OCI-LY7 (cell line): ENCODE results near the gene ROBO3. TPM values are rescaled to one million over a fixed set of nuclear protein-coding genes. Genes with fewer than 3 reads are reported as not detected.
A peak's percentile ranks its signal among the peaks of the same experiment; 100 is the strongest.

ENCODE experiments used
- BruUV-seq: library from RNA; stranded (reverse); fragments of 400-500 nt; replicated peaks from 2 replicates; lab custom pipeline; 2021; lab: Mats Ljungman, UMichigan
- CTCF ChIA-PET: fragments of 300-600 bp; sonication (Branson Sonifier 250); formaldehyde crosslinking; loops from one replicate; lab custom pipeline; 2022; ENCODE audit warnings: antibody characterized with exemption; ENCODE audit not compliant: unreplicated experiment; lab: Charles Lee
- POLR2A ChIA-PET: fragments of 300-600 bp; sonication (Branson Sonifier 250); formaldehyde crosslinking; loops from one replicate; lab custom pipeline; 2022; ENCODE audit warnings: antibody characterized with exemption; lab: Charles Lee
- DNase-seq: peaks from one replicate; pipeline ENCODE4 v3.0.0-alpha.2; 2015; ENCODE audit warnings: low spot score
- H2AFZ ChIP-seq: fragments of 200-600 bp; sonication (generic), shearing (Covaris generic); 2 replicates; pipeline ENCODE4 v1.6.1; 2014; ENCODE audit warnings: mild to moderate bottlenecking, antibody characterized with exemption, low read length, moderate library complexity
- H3K27ac ChIP-seq: fragments of 200-600 bp; sonication (generic); 2 replicates; pipeline ENCODE4 v1.5.1; 2014; ENCODE audit warnings: mixed run types, low read depth, mild to moderate bottlenecking, moderate library complexity, low read length, inconsistent platforms; ENCODE audit not compliant: poor library complexity, severe bottlenecking
- H3K36me3 ChIP-seq: fragments of 200-600 bp; sonication (generic); 2 replicates; pipeline ENCODE4 v1.6.1; 2014; ENCODE audit warnings: mild to moderate bottlenecking, antibody characterized with exemption, low read length, moderate library complexity, mixed read lengths; ENCODE audit not compliant: insufficient read depth
- H3K4me1 ChIP-seq: fragments of 200-600 bp; sonication (generic); 2 replicates; pipeline ENCODE4 v1.5.1; 2014; ENCODE audit warnings: mild to moderate bottlenecking, low read length; ENCODE audit not compliant: insufficient read depth, poor library complexity, severe bottlenecking
- H3K4me2 ChIP-seq: fragments of 200-600 bp; sonication (generic); 2 replicates; pipeline ENCODE4 v1.6.1; 2014; ENCODE audit warnings: mild to moderate bottlenecking, low read length
- H3K4me3 ChIP-seq: fragments of 200-600 bp; sonication (generic); 2 replicates; pipeline ENCODE4 v1.5.1; 2014; ENCODE audit warnings: mild to moderate bottlenecking, low read depth, low read length; ENCODE audit not compliant: poor library complexity, severe bottlenecking
- H3K79me2 ChIP-seq: fragments of 200-600 bp; sonication (generic); 2 replicates; pipeline ENCODE4 v1.6.1; 2016; ENCODE audit warnings: low read depth, mild to moderate bottlenecking, low read length, moderate library complexity, mixed read lengths; ENCODE audit not compliant: insufficient read depth
- H3K9me2 ChIP-seq: fragments of 200-600 bp; sonication (generic); 2 replicates; pipeline ENCODE4 v1.6.1; 2016; ENCODE audit warnings: mild to moderate bottlenecking, low read length, mixed read lengths; ENCODE audit not compliant: insufficient read depth
- H3K9me3 ChIP-seq: fragments of 200-600 bp; sonication (generic); 2 replicates; pipeline ENCODE4 v1.6.1; 2014; ENCODE audit warnings: mild to moderate bottlenecking, mixed run types, low read length, mixed read lengths
- H4K20me1 ChIP-seq: fragments of 200-600 bp; sonication (generic); 2 replicates; pipeline ENCODE4 v1.6.1; 2014; ENCODE audit warnings: mild to moderate bottlenecking, antibody characterized with exemption, low read length, moderate library complexity, mixed read lengths; ENCODE audit not compliant: insufficient read depth
- CTCF ChIP-seq: fragments of 200-600 bp; sonication (generic); conservative IDR thresholded peaks from 2 replicates; pipeline ENCODE4 v1.5.1; 2014; ENCODE audit warnings: mild to moderate bottlenecking, antibody characterized with exemption, low read length, moderate library complexity, mixed read lengths
- EZH2phosphoT487 ChIP-seq: fragments of 200-600 bp; sonication (generic); IDR thresholded peaks from 2 replicates; pipeline ENCODE4 v1.6.1; 2018; ENCODE audit warnings: low read depth, borderline replicate concordance, mild to moderate bottlenecking, mixed run types, antibody characterized with exemption, low read length, moderate library complexity, mixed read lengths
- intact Hi-C: fragments of 100-400 bp; cut with micrococcal nuclease; formaldehyde crosslinking; loops from one replicate; pipeline ENCODE4 v1.10.0; 2022; ENCODE audit not compliant: unreplicated experiment
- total RNA-seq, 2 experiments: library from RNA; depleted of rRNA in 1 of 2; stranded (reverse); fragments of >200 nt in 1 of 2; shearing (Covaris generic) in 1 of 2; gene quantifications; 2 replicates each; pipeline ENCODE4 v1.2.3, GENCODE V29; 2014 to 2022

Gene ROBO3
- total RNA-seq, 2 experiments from 2014 or later = 0.19 TPM; not detected in 1

GRCh38 chr11:124875401-124875800 is 10.2 kb downstream of the ROBO3 start:
- no peaks in the 10 kb centered on the region for H3K9me2 ChIP-seq
- no peak overlapping the region for H3K27ac ChIP-seq
- no peaks in the 10 kb centered on the region for H3K4me1 ChIP-seq
- H3K36me3 ChIP-seq = no peaks in the 10 kb centered on the region
- no peaks in the 10 kb centered on the region for H3K9me3 ChIP-seq
- H3K4me2 ChIP-seq = no peak overlapping the region
- DNase-seq = no peak
- H3K4me3 ChIP-seq = no peak overlapping the region
- no peak for TF ChIP-seq CTCF
- TF ChIP-seq EZH2phosphoT487 = no peak
- POLR2A ChIA-PET = no interaction called here
- H4K20me1 ChIP-seq = no peaks in the 10 kb centered on the region
- H2AFZ ChIP-seq = no peak overlapping the region
- no peaks in the 10 kb centered on the region for H3K79me2 ChIP-seq
- CTCF ChIA-PET = no interaction called here
- no TSS peak for BruUV-seq
- intact Hi-C loops = no loop called here

- H3K27ac ChIP-seq = no peak overlapping the region
- H2AFZ ChIP-seq = peak overlapping the region; percentile 46
Measured at GRCh38 chr11:124875943-124876817, 10.9 kb downstream of the ROBO3 start.

More at GRCh38 chr11:124875943-124876817, 10.9 kb downstream of the ROBO3 start:
- H3K4me3 ChIP-seq = peak overlapping the region; percentile 57
- H3K4me1 ChIP-seq = no peaks in the 10 kb centered on the region
- ChIA-PET POLR2A (no interaction called here), CTCF (interaction anchor here (0.6 kb wide), 1 partner anchor 130 kb away, joined by 3 read pairs; no protein-coding TSS in a partner anchor)
- no peaks in the 10 kb centered on the region for H3K36me3 ChIP-seq
- H3K9me2 ChIP-seq = no peaks in the 10 kb centered on the region
- peak overlapping the region; percentile 65 for H3K4me2 ChIP-seq
- intact Hi-C loops = no loop called here
- DNase-seq = peak; percentile 71
- BruUV-seq = no TSS peak
- H3K9me3 ChIP-seq = no peaks in the 10 kb centered on the region
- no peaks in the 10 kb centered on the region for H3K79me2 ChIP-seq
- TF ChIP-seq CTCF (peak; percentile 81), EZH2phosphoT487 (no peak)
- H4K20me1 ChIP-seq = no peaks in the 10 kb centered on the region
